ENCODE results near the gene PTPRR. TPM values are rescaled to one million over a fixed set of nuclear protein-coding genes. Genes with fewer than 3 reads are reported as not detected.

The PTPRR gene
- total and polyA plus RNA-seq, 10 donors, result 0.41 to 2.7 (median 1.5) TPM

- Histone ChIP-seq H3K4me1 (peaks cover 0 to 49% (median 18%) of the 10 kb centered on the region in 6 donors), H3K9me3 (no peaks in the 10 kb centered on the region), H3K27ac (peak overlapping the region in 7 of 8 donors; percentile 45 to 79 (median 70)), H3K36me3 (no peaks in the 10 kb centered on the region), H3K4me3 (no peak overlapping the region), H3K27me3 (replicated peaks in 1 of 7) (peaks cover 0 to 7% (median 0%) of the 10 kb centered on the region in 7 donors)
- 47 to 63% (median 55%) methylated on average over 11 of the region's 11 CpGs for WGBS, 5 donors
- TF ChIP-seq CTCF (IDR thresholded peaks at IDR 0.05 in 8 of 11, conservative IDR thresholded peaks at IDR 0.05 in 3 of 11) (no peak), POLR2A (IDR thresholded peaks at IDR 0.05) (no peak), POLR2AphosphoS5 (IDR thresholded peaks at IDR 0.05) (no peak)
- DNase-seq, result no peak
- intact Hi-C loops (cut with DNase I; ENCODE audit: low total_unique reads), result loop anchor here (5.0 kb wide), 1 partner anchor 135 kb away; no protein-coding TSS in a partner anchor
Observed at GRCh38 chr12:70721656-70722357, 198.7 kb downstream of the PTPRR start.

GRCh38 chr12:70721216-70721615 lies 199.3 kb downstream of the PTPRR start:
- no peak overlapping the region for H3K4me3 ChIP-seq
- peak overlapping the region in 7 of 8 donors; percentile 45 to 79 (median 70) for H3K27ac ChIP-seq
- WGBS, 5 donors, result 70 to 79% (median 71%) methylated on average over 3 of the region's 3 CpGs
- intact Hi-C loops (cut with DNase I; ENCODE audit: low total_unique reads), result loop anchor here (5.0 kb wide), 1 partner anchor 134 kb away; no protein-coding TSS in a partner anchor
- H3K36me3 ChIP-seq, result no peaks in the 10 kb centered on the region
- no peak for DNase-seq
- no peak for TF ChIP-seq POLR2A (IDR thresholded peaks at IDR 0.05)
- no peak for TF ChIP-seq POLR2AphosphoS5 (IDR thresholded peaks at IDR 0.05)
- no peak for TF ChIP-seq CTCF (IDR thresholded peaks at IDR 0.05 in 8 of 11, conservative IDR thresholded peaks at IDR 0.05 in 3 of 11)
- H3K9me3 ChIP-seq, result no peaks in the 10 kb centered on the region
- H3K4me1 ChIP-seq, result peaks cover 0 to 49% (median 18%) of the 10 kb centered on the region in 6 donors
- H3K27me3 ChIP-seq (replicated peaks in 1 of 7), result peaks cover 0 to 7% (median 0%) of the 10 kb centered on the region in 7 donors

DNA sequence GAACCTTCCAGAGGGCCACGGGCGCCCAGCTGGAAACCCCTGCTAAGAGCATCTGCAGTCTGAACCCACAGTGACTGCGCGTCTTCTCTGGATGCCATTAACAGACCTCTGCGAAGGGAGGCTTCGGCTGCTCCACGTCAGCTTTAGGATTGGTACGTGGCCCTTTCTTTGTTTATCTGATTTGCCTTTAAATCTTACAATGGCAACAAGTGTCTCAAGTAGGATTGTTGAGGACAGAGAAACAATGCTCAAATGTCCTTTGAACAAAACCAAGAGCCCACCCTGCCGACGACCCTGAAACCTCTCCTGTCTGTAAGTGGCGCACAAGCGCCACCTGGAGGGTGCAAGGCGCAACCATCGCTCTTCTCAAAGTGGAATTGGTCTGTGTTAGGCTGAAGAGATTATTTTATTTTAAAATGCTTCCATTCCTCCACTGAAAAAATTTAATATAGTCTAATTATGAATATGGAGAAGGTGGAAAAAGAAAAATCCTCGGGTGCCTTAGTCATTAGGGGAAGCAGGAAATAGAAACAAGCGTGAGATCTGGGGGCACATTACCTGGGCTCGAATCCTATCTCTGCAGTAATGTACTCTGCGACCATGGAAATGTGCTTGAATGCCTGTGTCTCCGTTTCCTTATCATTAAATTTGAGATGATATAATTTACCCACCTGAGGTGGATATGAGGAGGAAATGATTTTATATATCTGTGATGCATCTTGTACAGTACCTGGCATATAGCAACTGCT lies 200.7 kb downstream of the PTPRR start:
- WGBS, 5 donors, result 16 to 27% (median 24%) methylated on average over 19 of the region's 19 CpGs
- peak; percentile 79 for DNase-seq

More for the DNA sequence above, 200.7 kb downstream of the PTPRR start:
- intact Hi-C loops (cut with DNase I; ENCODE audit: low total_unique reads), result loop anchor here (5.0 kb wide), 1 partner anchor 133 kb away; no protein-coding TSS in a partner anchor
- Histone ChIP-seq H3K9me3 (no peaks in the 10 kb centered on the region), H3K27ac (peak overlapping the region in 7 of 8 donors; percentile 53 to 79 (median 74)), H3K4me1 (peaks cover 0 to 49% (median 18%) of the 10 kb centered on the region in 6 donors), H3K36me3 (no peaks in the 10 kb centered on the region), H3K4me3 (peak overlapping the region in 3 of 8 donors; percentile 10 to 46 (median 10)), H3K27me3 (replicated peaks in 1 of 7) (peaks cover 0 to 7% (median 0%) of the 10 kb centered on the region in 7 donors)
- TF ChIP-seq POLR2AphosphoS5 (IDR thresholded peaks at IDR 0.05) (peak in 2 of 3 donors; percentile 27 to 40), POLR2A (IDR thresholded peaks at IDR 0.05) (no peak), CTCF (IDR thresholded peaks at IDR 0.05 in 8 of 11, conservative IDR thresholded peaks at IDR 0.05 in 3 of 11) (peak; percentile 31 to 81 (median 75))
